Measurements from ENCODE around the gene PROCA1. TPM values are rescaled to one million over a fixed set of nuclear protein-coding genes. Genes with fewer than 3 reads are reported as not detected.

The PROCA1 gene
- total and polyA plus RNA-seq, 9 donors: 2.7 to 6.7 (median 5.0) TPM

- WGBS, 3 donors: 92 to 94% (median 93%) methylated on average over 32 of the region's 32 CpGs
- no peak for TF ChIP-seq EP300 (IDR thresholded peaks at IDR 0.05)
- TF ChIP-seq POLR2A (IDR thresholded peaks at IDR 0.05): no peak
- TF ChIP-seq CTCF (IDR thresholded peaks at IDR 0.05): no peak
Measured at GRCh38 chr17:28758411-28759121, 46.9 kb upstream of the PROCA1 start.

GRCh38 chr17:28756049-28756804, 44.5 kb upstream of the PROCA1 start:
- 68 to 81% (median 70%) methylated on average over 5 of the region's 5 CpGs for WGBS, 3 donors
- Histone ChIP-seq H3K4me1 (ENCODE audit: insufficient read depth) (no peaks in the 10 kb centered on the region), H3K9me3 (no peaks in the 10 kb centered on the region), H3K27ac (no peak overlapping the region), H3K36me3 (no peaks in the 10 kb centered on the region), H3K4me3 (no peak overlapping the region), H3K27me3 (no peaks in the 10 kb centered on the region)
- DNase-seq: no peak
- no peak for TF ChIP-seq CTCF (IDR thresholded peaks at IDR 0.05)
- TF ChIP-seq POLR2A (IDR thresholded peaks at IDR 0.05): no peak
- TF ChIP-seq EP300 (IDR thresholded peaks at IDR 0.05): no peak
- intact Hi-C loops (cut with DNase I): loop anchor here in 1 of 4 donors (10.0 kb wide), 1 partner anchor 149 kb away; the partner anchor contains the start of gene DHRS13

More at GRCh38 chr17:28758411-28759121, 46.9 kb upstream of the PROCA1 start:
- H3K27ac ChIP-seq: no peak overlapping the region
- DNase-seq: no peak
- no peak overlapping the region for H3K4me3 ChIP-seq
- no peaks in the 10 kb centered on the region for H3K27me3 ChIP-seq
- intact Hi-C loops (cut with DNase I): loop anchor here in 1 of 4 donors (10.0 kb wide), 1 partner anchor 146 kb away; the partner anchor contains the start of gene DHRS13
- H3K36me3 ChIP-seq: no peaks in the 10 kb centered on the region
- no peaks in the 10 kb centered on the region for H3K4me1 ChIP-seq (ENCODE audit: insufficient read depth)
- no peaks in the 10 kb centered on the region for H3K9me3 ChIP-seq

GRCh38 chr17:28755486-28755885, 43.8 kb upstream of the PROCA1 start:
- H3K36me3 ChIP-seq: no peaks in the 10 kb centered on the region
- H3K4me1 ChIP-seq (ENCODE audit: insufficient read depth): no peaks in the 10 kb centered on the region
- no peak overlapping the region for H3K4me3 ChIP-seq
- 78 to 82% (median 79%) methylated on average over 7 of the region's 7 CpGs for WGBS, 3 donors
- no peak overlapping the region for H3K27ac ChIP-seq
- no peaks in the 10 kb centered on the region for H3K9me3 ChIP-seq
- DNase-seq: no peak
- no peaks in the 10 kb centered on the region for H3K27me3 ChIP-seq
- intact Hi-C loops (cut with DNase I): loop anchor here in 1 of 4 donors (10.0 kb wide), 1 partner anchor 149 kb away; the partner anchor contains the start of gene DHRS13
- TF ChIP-seq POLR2A (IDR thresholded peaks at IDR 0.05): no peak
- no peak for TF ChIP-seq EP300 (IDR thresholded peaks at IDR 0.05)
- no peak for TF ChIP-seq CTCF (IDR thresholded peaks at IDR 0.05)

- WGBS, 3 donors: 89 to 92% (median 91%) methylated on average over 10 of the region's 10 CpGs
- Histone ChIP-seq H3K4me3 (no peak overlapping the region), H3K27ac (no peak overlapping the region), H3K4me1 (ENCODE audit: insufficient read depth) (no peaks in the 10 kb centered on the region), H3K9me3 (no peaks in the 10 kb centered on the region), H3K27me3 (no peaks in the 10 kb centered on the region), H3K36me3 (no peaks in the 10 kb centered on the region)
- TF ChIP-seq CTCF (IDR thresholded peaks at IDR 0.05): no peak
- no peak for TF ChIP-seq POLR2A (IDR thresholded peaks at IDR 0.05)
- TF ChIP-seq EP300 (IDR thresholded peaks at IDR 0.05): no peak
- intact Hi-C loops (cut with DNase I): loop anchor here in 2 of 4 donors (2.0 to 10.0 kb wide), 2 partner anchors 25 to 153 kb away; partner anchors contain the start of genes DHRS13 (in 1 of the 2) and TLCD1 (in 1 of the 2)
- DNase-seq: peak in 2 of 5 donors; percentile 3 to 19
Measured at GRCh38 chr17:28751600-28752366, 40.1 kb upstream of the PROCA1 start.

All from ovary (tissue), 9 donors.